ENCODE results near the gene TTC21A.

TTC21A gene

DNA sequence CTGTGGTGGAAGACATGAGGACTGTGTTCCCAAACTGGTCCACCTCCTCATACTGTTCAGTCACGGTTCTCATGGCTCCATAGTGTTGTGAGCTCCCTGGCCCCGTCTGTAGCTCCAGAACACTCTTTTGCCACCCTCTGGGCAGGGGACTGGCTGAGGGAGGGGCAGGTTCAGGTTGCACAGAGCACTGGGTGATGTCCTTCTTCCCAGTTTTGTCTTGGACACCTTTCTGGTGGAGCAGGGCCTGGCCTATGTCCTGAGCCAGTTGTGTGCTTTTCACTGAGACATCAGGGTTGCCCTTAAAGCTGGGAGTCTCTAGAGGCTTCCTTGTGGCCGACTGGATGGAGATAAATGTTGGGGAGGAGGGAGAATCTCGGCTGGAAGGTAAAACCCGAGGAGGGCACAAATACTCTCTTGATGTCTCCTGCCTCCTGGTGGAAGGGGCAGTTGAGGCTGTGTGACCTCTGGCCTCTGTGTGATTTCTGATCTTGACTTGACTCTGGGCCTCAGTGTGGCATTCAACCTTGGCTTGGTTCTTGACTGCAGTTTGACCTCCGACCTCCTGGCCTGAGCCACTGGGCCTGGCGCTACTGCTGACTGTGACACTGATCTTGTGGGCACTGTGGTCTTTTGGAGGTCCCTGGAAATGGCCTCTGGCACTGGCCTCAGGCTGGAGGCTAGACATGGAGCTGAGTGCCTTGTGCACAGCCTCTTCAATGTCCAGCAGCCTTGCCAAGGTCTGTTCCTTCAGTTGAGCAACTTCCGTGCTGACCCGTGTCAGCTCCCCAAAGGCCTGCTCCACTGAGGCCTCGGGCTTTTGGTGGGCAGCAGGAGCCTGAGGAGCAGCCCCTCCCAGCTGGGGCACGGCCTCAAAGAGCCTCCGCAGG lies 76.8 kb downstream of the TTC21A start:
- no peak for FAIRE-seq

DNA sequence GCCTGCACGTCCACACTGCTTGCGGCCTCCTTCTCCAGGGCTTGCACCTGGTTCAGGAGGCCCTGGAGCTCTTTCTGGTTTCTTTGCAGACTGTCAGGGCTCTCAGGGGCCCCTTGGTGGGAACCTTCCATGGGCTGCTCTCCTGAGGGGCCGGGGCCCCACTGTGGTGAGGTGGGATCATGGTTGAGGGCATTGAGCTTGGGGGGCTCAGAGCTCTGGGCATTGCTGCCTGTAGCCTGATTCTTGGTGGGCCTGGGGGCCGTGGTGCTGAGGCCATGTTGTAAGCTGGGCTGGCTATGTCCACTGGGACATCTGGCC lies 77.4 kb downstream of the TTC21A start:
- no peak for FAIRE-seq

DNA sequence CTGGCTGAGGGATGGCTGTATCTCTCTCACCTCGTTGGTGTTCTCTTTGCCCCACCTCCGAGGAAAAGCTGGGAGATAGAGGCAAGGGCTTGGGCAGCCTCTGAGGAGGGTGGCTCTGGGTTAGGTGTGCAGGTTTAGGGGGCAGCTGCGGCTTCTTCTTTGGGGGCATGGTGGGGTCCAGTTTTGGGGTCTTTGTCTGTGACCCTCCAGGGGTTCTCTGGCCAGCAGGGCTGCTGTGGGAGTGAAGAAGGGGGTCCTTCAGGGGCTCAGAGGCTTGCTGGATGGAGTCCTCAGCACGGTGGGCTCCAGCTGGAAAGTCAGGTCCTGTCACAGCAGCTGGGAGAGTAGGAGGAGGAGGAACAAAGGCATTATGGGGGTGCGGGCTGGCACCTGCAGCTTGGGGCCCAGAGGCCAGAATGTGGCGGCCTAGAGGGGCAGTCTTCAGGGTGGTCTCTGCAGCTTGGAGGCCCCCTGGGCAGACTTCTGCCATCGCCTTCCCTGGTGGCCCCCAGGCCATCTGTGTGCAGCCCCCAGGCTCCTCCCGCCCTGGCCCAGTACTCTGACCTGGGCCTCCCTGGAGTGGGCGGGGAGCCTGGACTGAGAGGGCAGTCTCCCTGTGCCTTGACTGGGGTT lies 78.0 kb downstream of the TTC21A start:
- FAIRE-seq = no peak

DNA sequence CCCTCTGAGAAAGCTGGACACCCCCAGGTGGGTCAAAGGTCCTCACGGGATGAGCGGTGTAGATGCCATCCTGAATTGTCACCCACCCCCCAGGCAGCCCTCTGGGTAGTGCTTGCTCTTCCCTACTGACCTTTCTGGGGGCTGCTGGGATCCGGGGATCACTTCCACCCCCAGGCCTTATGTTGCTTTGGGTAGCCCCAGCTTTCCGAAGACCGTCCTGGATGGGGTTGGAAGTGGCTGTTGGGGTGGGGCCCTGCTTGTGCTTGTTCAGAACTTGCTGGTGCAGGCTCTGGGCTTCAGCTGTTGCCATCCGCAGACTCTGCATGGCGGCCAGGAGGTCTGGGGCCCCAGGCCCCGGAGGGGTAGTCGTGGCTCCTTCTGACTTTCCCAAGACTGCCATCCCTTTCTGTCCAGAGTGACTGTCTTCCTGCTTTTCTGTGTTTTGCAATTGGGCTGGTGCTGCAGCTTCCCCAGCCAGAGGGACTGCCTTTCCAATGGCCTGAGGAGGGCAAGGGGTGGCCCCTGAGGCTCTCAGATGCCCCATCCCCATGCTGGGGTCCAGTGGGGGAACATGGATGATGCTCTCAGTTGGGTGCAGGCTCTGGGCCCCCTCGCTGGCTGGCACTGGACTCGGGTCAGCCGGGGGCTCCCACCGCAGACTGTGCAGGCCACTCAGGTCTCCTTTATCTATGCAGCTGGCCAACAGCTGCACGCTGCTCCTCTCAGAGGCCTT lies 78.6 kb downstream of the TTC21A start:
- FAIRE-seq = no peak

DNA sequence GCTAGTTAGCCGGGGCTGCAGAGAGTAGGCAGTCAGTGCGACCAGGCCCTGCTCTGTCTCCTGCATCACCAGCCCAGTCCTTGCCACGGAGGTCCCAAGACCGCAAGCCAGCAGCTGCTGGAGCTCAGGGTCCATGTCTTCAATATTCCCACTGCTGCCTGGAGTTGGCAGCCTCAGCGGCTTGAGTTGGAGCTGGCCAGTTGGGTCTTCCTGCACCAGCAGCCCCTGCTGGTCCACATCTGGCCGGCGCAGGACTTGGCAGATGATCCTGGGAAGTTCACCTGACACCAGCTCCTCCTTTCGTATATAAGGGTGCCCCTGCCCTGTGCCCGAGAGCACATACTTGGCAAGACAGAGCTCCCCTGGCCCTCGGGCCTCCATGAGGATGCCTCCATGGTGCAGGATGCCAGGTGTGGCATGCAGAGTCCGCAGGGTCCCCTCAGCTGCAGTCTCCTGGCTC lies 79.2 kb downstream of the TTC21A start:
- FAIRE-seq = no peak

DNA sequence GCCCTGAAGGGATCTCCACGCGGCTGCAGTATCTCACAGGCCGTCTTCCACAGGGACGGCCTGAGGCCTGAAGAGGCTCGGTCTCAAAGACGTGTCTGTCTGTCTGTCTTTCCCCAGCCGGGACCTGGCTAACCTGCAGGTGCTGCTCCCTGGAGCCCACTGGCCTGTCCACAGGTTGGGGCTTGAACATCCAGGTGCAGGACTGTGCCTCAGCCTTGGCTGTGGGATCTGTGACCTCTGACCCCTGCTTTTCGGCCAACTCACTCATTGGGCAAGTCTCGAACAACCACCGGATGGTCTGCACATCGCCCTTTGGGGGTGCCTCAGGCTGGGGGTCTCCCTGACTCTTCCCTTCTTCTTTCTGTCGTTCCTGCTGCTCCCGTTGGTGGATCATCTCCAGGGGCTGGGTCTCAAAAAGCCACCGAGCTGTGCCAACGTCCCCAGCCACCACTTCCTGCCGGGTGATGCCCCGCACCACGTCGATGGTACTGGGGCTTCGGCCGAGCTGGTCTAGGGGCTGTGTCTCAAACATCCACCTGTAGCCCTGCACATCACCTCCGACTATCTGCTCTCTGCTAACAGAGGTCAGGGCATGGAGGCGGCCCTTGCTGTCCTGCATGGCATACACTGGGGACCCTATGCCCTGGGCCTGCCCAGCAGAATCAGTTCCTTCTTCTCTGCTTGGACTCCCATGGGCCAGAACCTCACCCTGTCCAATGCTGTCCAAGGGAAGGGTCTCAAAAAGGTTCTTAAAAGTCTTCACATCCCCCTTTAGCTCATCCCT lies 80.1 kb downstream of the TTC21A start:
- FAIRE-seq = no peak
